K562 (cell line): ENCODE data around the gene HMGXB3. TPM values are rescaled to one million over a fixed set of nuclear protein-coding genes. Genes with fewer than 3 reads are reported as not detected.

ENCODE experiments used
- ARHGAP35 ChIP-seq: fragments of 450-650 bp; IDR thresholded peaks from 2 replicates; pipeline ENCODE4 v1.6.1; 2018; ENCODE audit not compliant: partially characterized antibody
- COPS2 ChIP-seq: fragments of 450-650 bp; conservative IDR thresholded peaks from 2 replicates; pipeline ENCODE4 v1.6.1; 2016; ENCODE audit warnings: mild to moderate bottlenecking, moderate library complexity
- E2F1 ChIP-seq: sonication (generic); formaldehyde crosslinking; IDR thresholded peaks from 2 replicates; pipeline ENCODE4 v1.8.1; 2023; ENCODE audit warnings: mild to moderate bottlenecking, missing genetic modification reagents, moderate library complexity
- EHMT2 ChIP-seq: fragments of 450-650 bp; IDR thresholded peaks from 2 replicates; pipeline ENCODE4 v1.6.1; 2018; ENCODE audit warnings: antibody characterized with exemption
- HNRNPUL1 ChIP-seq: fragments of 200-400 bp; formaldehyde crosslinking; IDR thresholded peaks from 2 replicates; pipeline ENCODE4 v1.6.1; 2017; ENCODE audit warnings: low read length
- MBD1 ChIP-seq: fragments of 250-450 bp; sonication (Bioruptor Pico); IDR thresholded peaks from 2 replicates; pipeline ENCODE4 v1.8.0; 2022; ENCODE audit warnings: inconsistent platforms
- MECOM ChIP-seq: fragments of 250-450 bp; sonication (Bioruptor Pico); IDR thresholded peaks from 2 replicates; pipeline ENCODE4 v1.8.0; 2022; ENCODE audit warnings: inconsistent platforms
- NCOA1 ChIP-seq: fragments of 450-650 bp; IDR thresholded peaks from 2 replicates; pipeline ENCODE4 v1.6.1; 2016; ENCODE audit warnings: low read depth
- NFIC ChIP-seq: fragments of 450-650 bp; IDR thresholded peaks from 2 replicates; pipeline ENCODE4 v1.6.1; 2017; ENCODE audit warnings: mild to moderate bottlenecking, inconsistent platforms
- SMARCA4 ChIP-seq: fragments of 450-650 bp; IDR thresholded peaks from 2 replicates; pipeline ENCODE4 v1.6.1; 2016
- XRCC3 ChIP-seq: fragments of 450-650 bp; IDR thresholded peaks from 2 replicates; pipeline ENCODE4 v1.6.1; 2017; ENCODE audit warnings: mild to moderate bottlenecking, moderate library complexity
- XRCC5 ChIP-seq: fragments of 200-400 bp; formaldehyde crosslinking; IDR thresholded peaks from 2 replicates; pipeline ENCODE4 v1.6.1; 2017; ENCODE audit warnings: low read depth, mild to moderate bottlenecking, low read length
- ZBTB8A ChIP-seq: fragments of 450-650 bp; IDR thresholded peaks from 2 replicates; pipeline ENCODE4 v1.6.1; 2018; ENCODE audit warnings: mild to moderate bottlenecking, moderate library complexity; ENCODE audit not compliant: partially characterized antibody
- ZFX ChIP-seq: sonication (generic); formaldehyde crosslinking; IDR thresholded peaks from 2 replicates; pipeline ENCODE4 v1.8.0; 2022; ENCODE audit warnings: mild to moderate bottlenecking, missing genetic modification reagents, moderate library complexity
- ZNF165 ChIP-seq: fragments of 250-450 bp; sonication (Bioruptor Pico); IDR thresholded peaks from 2 replicates; pipeline ENCODE4 v1.4.0; 2020; ENCODE audit warnings: borderline replicate concordance
- ZNF318 ChIP-seq, 2 experiments: fragments of 450-650 bp; IDR thresholded peaks; 2 replicates each; pipeline ENCODE4 v1.6.1; 2016; ENCODE audit warnings: mild to moderate bottlenecking in 2 of 2, borderline replicate concordance in 1 of 2, low read depth in 1 of 2, moderate library complexity in 1 of 2
- ZNF436 ChIP-seq: fragments of 250-450, 450-650 bp; sonication (Bioruptor Pico); formaldehyde crosslinking; IDR thresholded peaks from 2 replicates; pipeline ENCODE4 v1.7.0; 2020; ENCODE audit warnings: mild to moderate bottlenecking
- ZNF764 ChIP-seq: fragments of 250-450 bp; sonication (Bioruptor Pico); IDR thresholded peaks from 2 replicates; pipeline ENCODE4 v1.4.0; 2020; ENCODE audit warnings: low read depth, mild to moderate bottlenecking, moderate library complexity
- ZSCAN32 ChIP-seq: fragments of 450-650 bp; formaldehyde crosslinking; IDR thresholded peaks from 2 replicates; pipeline ENCODE4 v1.4.0; 2020; ENCODE audit warnings: mild to moderate bottlenecking, moderate library complexity
- polyA plus RNA-seq, 8 experiments: library from polyadenylated mRNA; depleted of rRNA in 4 of 8; stranded (reverse) in 5 of 8; unstranded in 3 of 8; fragments of >200 nt; fragmentation: Nextera tagmentation in 2 of 8; fragmentation: Illumina TruSeq in 1 of 8; extraction: Ambion mirVana in 2 of 8; extraction: Trizol in 1 of 8; gene quantifications; 2 replicates each; pipeline versions ENCODE4 v1.2.1 to v1.2.3, GENCODE V29; 2011 to 2014; ENCODE audit warnings: inconsistent platforms in 1 of 8, missing spikeins in 1 of 8
- total RNA-seq, 7 experiments: library from RNA; depleted of rRNA in 6 of 7; stranded (reverse); fragments of >200 nt in 6 of 7; fragmentation: Illumina TruSeq in 2 of 7; extraction: Trizol in 2 of 7; gene quantifications; 2 replicates each; pipeline versions ENCODE4 v1.2.1 to v1.2.3, GENCODE V29; 2011 to 2021; ENCODE audit warnings: low replicate concordance in 1 of 7

Gene HMGXB3
- total and polyA plus RNA-seq, 9 of the 15 experiments (the other 6 are each of a cell fraction or from before 2014, with no cell fraction given), result 1.8 to 44.1 (median 32.2) TPM

DNA sequence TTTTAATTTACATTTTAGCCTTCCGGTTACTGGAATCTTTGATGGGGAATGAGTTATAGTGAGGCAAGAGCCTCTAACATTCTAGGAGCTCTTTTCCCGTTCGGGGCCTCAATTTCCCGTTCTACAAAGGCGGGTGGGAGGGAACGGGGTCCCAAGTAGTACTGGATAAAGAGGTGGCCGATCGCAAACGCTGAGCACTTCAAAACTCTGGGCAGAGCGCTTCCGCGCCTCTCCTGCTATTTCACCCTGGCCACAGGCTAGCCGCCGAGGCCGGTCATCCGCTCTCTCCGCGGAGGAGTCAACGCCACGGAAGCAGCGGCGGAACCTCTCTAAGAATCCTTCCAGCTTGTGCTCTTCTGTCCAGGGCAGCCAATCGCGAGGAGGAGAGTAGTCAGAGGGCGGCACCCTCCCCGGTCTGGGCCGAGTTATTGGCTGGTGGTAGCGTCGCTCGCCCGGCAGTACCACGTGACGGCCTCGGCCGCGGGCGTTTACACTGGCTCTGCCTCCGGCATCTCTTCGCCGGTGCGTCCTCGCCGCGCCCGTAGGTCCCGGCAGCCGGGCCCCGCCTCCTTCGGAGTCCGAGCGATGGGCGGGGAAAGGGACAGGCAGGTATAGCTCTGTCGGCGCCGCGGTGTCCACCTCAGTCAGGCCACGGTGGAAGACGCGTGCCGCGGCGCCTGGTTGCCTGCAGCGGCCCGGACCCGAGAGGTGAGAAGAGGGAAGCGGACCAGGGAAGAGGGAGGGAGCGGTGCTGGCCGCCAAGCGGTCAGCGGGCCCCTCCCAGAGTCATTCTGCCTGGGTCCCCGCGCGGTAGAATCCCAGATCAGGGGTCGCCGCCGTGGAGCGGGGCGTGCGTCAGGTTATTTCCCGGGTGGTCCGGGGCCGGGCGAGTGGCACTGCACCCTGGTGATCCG is 40.0 kb upstream of the HMGXB3 start, which contains the start of gene SLC26A2 (continued):
- TF ChIP-seq ZNF318 (IDR thresholded peaks at IDR 0.05; ENCODE audit: borderline replicate concordance in 1 of 2, low read depth in 1 of 2), result no peak
- TF ChIP-seq ZFX (CRISPR knock-in tag), result peak; percentile 69
- TF ChIP-seq ZNF764 (CRISPR knock-in tag), result no peak
- no peak for TF ChIP-seq EHMT2
- no peak for TF ChIP-seq ZSCAN32 (CRISPR knock-in tag)
- TF ChIP-seq MECOM, result no peak
- TF ChIP-seq E2F1 (CRISPR knock-in tag), result peak; percentile 55
- no peak for TF ChIP-seq HNRNPUL1
- TF ChIP-seq XRCC3, result no peak
- TF ChIP-seq XRCC5, result no peak
- TF ChIP-seq MBD1 (CRISPR knock-in tag), result no peak
- TF ChIP-seq NCOA1, result no peak
- no peak for TF ChIP-seq ZNF165
- no peak for TF ChIP-seq NFIC
- no peak for TF ChIP-seq ARHGAP35
- TF ChIP-seq SMARCA4, result no peak
- no peak for TF ChIP-seq COPS2
- TF ChIP-seq ZNF436 (CRISPR knock-in tag), result no peak
- TF ChIP-seq ZBTB8A, result no peak
